ENCODE measurements around the gene ZNF208.

Gene ZNF208

GRCh38 chr19:21883516-21883915, 127.2 kb downstream of the ZNF208 start:
- FAIRE-seq = no peak
